HG02798 (cell line): ENCODE measurements around the gene ARHGAP32.
A peak's percentile ranks its signal among the peaks of the same experiment; 100 is the strongest.

Experiments used
- ATAC-seq: cut with Tn5 transposase; IDR thresholded peaks from one replicate; pipeline ENCODE4 v1.9.1; 2021; ENCODE audit warnings: mild to moderate bottlenecking; ENCODE audit not compliant: unreplicated experiment, poor library complexity

The ARHGAP32 gene

GRCh38 chr11:129117595-129118350 is 74.4 kb downstream of the ARHGAP32 start:
- peak; percentile 63 for ATAC-seq

DNA sequence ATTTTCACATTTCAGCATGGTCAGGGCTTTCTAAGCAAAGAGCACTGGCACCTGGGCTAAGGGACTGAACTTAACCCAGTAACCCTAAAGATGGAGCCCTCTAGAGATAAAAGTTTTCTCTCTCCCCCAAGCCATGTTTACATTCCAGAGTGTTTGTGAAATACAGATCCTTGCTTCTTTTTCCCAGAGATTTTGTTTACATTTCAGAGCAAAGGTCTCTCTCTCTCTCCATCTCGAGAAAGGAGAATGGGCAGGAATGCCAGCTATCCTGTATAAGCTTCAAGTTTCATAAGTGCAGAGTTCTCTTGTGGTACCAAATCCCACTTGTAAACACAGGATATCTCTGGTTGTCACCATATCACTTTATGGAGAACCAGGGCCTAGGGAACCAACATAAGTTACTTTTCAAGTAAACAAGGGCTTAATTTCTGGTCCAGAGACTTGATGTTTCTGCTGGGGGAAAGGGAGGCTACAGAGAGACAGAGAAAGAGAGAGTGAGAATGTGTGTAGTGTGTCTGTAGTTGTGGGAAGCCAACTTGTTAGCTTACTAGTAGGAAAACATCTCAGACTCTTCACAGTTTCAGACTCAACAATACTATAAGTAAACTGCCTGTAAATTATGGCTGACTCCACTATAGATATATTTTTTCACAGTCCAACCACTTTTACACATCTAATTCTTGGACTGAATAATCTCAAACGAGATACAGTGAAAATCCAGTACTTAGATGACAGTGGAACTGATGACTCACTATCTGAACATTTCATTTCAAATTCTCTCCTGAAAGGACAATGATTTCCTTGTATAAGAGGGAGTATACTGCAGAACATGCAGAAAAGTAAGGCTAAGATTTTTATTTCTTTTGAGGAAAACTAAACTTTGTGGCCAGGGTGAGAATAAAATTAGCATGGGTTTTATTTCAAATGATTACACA is 76.2 kb downstream of the ARHGAP32 start:
- ATAC-seq, result no peak

DNA sequence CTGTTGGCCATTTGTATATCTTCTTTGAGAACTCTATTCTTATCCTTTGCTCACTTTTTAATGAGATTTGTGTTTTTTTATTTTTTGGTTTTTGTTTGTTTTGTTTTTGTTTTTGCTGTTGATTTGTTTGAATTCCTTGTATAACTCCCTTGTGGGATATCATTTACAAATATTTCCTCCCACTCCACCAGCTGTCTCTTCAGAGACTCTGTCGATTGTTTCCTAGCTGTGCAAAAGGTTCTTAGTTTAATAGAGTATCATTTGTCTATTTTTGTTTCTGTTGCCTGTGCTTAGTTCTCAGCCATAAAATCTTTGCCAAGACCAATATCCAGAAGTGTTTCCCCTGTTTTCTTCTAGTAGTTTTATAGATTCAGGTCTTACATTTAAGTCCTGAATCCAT is 82.4 kb downstream of the ARHGAP32 start:
- no peak for ATAC-seq

GRCh38 chr11:129106788-129107187 is 85.3 kb downstream of the ARHGAP32 start:
- ATAC-seq, result no peak

DNA sequence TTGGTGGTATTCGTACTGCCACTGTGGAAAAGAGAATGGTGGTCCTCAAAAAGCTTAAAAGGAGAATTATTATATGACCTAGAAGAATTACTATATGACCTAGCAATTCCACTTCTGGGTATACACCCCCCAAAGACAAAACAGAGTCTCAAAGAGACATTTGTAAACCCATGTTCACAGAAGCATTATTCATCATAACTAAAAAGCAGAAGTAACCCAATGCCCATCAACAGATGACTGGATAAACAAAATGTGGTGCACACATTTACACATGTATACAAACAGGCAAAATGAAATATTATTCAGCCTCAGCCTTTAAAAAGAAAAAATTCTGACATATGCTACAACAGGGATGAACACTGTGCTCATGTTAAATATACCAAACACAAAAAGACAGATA is 89.4 kb downstream of the ARHGAP32 start:
- ATAC-seq, result no peak

DNA sequence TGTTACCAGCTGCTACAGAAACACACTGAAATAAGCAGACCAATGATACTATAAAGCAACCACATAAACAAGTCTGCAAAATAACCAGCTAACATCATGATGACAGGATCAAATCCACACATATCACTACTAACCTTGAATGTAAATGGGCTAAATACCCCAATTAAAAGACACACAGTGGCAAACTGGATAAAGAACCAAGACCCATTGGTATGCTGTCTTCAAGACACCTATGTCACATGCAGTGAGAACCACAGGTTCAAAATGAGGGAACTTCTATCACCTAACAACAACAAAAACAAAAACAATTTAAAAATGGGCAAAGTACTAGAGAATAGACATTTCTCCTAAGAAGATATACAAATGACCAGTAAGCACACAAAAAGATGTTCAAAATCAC is 89.9 kb downstream of the ARHGAP32 start:
- ATAC-seq, result no peak

DNA sequence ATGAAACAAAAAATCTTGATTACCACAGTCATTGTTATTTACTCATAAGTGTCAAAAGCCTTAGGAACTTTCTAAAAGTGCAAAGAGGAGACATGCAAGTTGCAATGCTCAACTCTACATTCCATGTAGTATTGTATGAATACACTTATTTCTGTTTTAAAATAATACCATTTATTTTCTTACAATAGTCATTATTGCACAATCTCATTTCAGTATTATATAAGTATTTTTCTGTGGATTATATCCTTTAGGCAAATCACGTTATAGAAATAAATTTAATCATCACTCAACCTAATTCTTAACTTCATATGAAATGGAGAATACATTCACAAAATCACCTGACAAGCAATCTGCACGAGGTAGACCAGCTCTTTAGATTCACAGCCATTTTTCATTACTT is 98.8 kb downstream of the ARHGAP32 start:
- no peak for ATAC-seq

DNA sequence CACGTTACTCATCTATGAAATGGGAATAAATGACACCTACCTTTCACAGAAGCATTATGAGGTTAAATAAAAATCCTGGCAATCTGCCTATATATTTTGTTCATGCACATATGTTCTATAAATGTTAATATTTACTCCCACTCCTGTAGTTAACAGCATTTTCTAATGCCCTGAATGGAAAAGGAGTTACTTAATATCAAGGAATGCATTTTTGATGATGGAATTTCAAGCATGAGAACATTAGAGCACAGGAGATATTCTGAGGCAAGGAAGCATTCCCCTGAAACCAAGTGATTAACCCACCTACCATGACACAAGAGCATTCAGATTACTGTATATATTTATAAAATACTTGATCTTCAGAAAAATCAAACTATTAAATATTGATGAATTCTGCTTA is 102.1 kb downstream of the ARHGAP32 start:
- ATAC-seq, result no peak

DNA sequence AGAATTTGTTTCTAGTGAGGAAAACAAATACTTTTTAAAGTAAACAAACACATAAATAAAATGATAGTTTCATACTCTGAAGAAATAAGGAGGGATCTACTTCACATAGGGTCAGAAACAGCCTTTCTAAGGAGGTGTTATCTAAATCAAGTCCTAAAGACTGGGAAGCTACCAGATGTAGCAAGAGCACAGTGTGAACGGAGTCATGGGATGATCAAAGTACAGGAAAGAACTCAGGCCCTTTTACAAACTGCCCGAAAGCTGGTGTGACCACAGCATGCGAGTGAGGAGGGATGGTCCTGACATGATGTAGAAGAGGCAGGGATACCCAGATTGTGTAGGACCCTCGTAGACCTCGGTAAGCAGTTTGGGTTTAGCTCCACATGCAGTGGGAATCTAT is 102.8 kb downstream of the ARHGAP32 start:
- ATAC-seq, result no peak

DNA sequence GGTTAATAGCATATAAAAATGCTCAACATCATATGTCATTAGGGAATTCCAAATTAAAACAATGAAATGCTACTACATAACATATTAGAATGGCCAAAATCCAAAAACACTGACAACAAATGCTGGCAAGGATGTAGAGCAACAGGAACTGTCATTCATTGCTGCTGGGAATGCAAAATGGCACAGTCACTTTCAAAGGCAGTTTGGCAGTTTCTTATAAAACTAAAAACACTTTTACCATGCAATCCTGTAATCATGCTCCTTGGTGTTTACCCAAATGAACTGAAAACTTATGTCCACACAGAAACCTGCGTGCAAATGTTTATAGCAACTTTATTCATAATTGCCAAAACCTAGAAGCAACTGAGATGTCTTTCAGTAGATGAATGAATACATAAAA is 105.1 kb downstream of the ARHGAP32 start:
- no peak for ATAC-seq

GRCh38 chr11:129077191-129077590 is 114.9 kb downstream of the ARHGAP32 start:
- no peak for ATAC-seq

GRCh38 chr11:129075757-129076156 is 116.4 kb downstream of the ARHGAP32 start:
- no peak for ATAC-seq

DNA sequence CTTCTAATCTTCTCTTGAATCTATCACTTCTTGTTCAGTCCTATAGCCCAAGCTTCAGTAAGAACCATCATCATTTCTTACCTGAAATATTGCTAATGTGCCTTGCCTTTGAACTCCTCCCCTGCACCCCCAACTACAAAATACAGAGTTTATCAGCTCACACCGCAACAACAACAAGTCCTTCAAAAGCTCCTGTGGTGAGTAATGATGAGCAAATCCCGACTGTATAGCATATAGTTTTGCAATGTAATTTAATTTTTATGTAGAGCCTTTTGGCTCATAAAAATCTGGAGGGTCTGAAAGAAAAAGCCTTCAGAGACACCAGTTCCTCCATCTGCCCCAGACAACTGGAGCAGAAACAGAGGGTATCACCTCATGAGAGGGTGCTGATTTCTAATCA is 124.7 kb downstream of the ARHGAP32 start:
- ATAC-seq, result no peak

- no peak for ATAC-seq
Observed at GRCh38 chr11:129066229-129066628, 125.9 kb downstream of the ARHGAP32 start.

- ATAC-seq, result no peak
Observed at GRCh38 chr11:129063118-129063517, 129.0 kb downstream of the ARHGAP32 start.

DNA sequence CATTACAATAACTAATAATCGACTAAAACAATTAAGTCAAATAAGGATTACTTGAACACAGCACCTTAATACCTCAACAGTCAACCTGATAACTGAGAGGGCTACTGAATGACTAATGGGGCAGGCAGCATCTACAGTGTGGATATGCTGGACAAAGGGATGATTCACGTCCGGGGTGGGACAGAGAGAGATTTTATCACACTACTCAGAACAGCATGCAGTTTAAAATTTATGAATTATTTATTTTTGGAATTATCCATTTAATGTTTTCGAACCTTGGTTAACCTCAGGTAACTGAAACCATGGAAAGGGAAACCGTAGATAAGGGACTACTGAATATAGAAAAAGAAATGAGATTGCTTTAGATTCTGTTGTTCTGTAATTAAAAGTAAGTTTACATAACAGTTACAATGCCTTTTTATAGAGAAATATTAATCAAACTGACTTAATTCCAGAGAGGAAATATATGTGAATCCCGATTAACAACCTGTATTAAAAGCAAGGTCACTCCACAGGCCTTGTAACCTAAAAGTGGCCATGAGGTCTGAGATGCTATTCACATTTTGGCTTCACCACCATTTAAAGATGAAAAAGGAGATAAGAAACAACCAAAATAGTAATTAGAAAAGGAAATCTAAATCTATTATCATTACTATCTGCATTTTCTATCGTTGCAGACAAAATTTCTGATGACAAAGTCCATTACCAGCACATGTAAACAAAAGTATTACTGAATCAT is 130.5 kb downstream of the ARHGAP32 start:
- no peak for ATAC-seq

DNA sequence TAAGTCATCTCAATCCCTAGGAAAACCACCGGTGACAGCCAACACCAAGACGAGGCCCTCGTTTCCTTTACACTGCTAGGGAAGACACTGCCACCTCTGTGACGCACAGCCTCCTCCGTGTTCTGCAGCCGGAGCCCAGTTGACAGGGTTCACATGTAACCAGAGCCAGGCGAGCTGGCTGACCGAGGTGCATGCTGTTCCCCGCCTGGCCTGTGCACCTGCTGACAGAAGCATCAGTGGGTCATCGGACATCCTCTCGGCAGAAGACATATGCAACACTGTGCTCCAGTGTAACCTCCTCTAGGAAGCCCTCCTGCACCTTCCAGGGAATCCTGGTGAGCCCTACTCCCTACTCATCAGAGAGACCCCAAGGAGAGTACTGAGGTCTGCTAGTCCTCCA is 135.2 kb downstream of the ARHGAP32 start:
- no peak for ATAC-seq

- ATAC-seq, result no peak
Observed at GRCh38 chr11:129055196-129055595, 136.9 kb downstream of the ARHGAP32 start.

DNA sequence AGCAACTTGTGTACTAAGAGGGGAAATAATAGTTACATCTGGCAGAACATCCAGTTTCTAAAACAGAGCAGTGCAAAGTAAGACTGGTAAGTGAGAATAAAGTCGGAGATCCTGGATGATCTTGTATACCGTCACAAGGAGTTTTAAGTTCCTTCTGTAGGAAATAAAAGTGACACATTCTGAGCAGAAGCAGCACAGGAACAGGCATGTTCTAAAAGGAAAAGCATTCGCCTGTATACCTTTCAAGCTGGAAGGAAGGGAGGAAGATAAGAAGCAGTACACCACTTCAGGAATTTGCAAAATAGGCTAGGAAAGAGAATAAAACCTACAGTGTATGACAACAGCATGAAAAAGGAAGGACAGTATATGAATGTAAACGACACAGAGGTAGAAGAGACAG is 143.2 kb downstream of the ARHGAP32 start:
- ATAC-seq, result no peak

GRCh38 chr11:129045150-129045549 is 147.0 kb downstream of the ARHGAP32 start:
- ATAC-seq, result no peak

DNA sequence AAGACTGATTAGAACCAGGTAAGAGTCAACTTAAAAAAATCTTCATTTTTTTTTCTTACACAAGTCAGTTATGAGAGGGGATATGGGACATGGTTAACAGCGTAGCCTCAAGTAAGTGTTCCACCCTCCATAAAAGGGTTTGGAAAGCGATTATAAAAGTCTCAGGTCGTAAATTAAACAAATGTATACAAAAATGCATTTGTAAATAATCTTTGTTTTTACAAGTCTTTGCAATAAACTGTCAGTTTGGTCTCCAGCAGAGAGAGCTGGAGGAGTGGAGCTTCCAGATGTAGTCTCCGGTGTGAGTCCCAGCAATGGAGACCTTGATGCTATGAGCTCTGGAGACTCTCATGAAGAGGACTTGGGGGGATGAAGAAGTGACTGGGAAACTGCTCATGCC is 149.6 kb downstream of the ARHGAP32 start:
- no peak for ATAC-seq
